ENCODE measurements around the gene DHX40.
"Not testable (repeated sequence)": the region's sequence is repeated elsewhere in the genome, so short reads cannot be mapped to it uniquely, and the experiment has no call there.

DHX40 gene

GRCh38 chr17:59561042-59561441, 4.4 kb upstream of the DHX40 start:
- no peak for DNase-seq

GRCh38 chr17:59565959-59566324, 532 bp downstream of the DHX40 start:
- DNase-seq: no peak

GRCh38 chr17:59569151-59569550, 3.7 kb downstream of the DHX40 start:
- DNase-seq: not testable (repeated sequence)

- no peak for DNase-seq
Observed at GRCh38 chr17:59572301-59572924, 7.0 kb downstream of the DHX40 start.

DNA sequence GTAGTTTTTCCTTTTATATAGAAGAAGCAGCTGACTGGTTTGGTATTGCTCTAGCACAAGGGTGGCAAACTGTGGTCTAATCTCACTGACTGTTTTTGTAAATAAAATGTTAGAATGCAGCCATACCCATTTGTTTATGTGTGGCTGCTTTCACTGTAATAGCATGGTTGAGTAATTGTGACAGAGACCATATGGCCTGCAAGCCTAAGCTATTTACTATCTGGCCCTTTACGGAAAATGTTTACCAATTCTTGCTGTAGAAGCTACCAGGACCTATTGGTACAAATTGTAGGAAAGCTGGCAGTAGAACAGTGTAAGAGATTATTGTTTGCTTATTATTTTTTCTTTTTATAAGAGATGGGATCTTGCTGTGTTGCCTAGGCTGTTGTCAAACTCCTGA, 18.8 kb downstream of the DHX40 start:
- DNase-seq: not testable (repeated sequence)

- no peak for DNase-seq
Observed at GRCh38 chr17:59600169-59600568, 34.8 kb downstream of the DHX40 start.

DNA sequence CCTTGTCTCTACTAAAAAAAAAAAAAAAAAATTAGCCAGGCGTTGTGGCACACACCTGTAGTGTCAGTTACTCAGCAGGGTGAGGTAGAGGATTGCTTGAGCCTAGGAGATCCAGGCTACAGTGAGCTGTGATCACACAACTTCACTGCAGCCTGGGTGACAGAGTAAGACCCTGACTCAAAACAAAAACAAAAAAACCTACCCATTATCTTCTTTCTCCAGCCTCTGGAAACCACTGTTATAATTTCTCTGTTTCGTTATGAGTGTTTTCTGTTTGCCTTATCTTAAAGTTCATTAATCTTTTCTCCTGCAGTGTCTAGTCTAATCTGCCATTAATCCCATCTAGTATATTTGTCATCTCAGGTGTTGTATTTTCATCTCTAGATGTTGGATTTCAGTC, 35.7 kb downstream of the DHX40 start:
- no peak for DNase-seq

DNA sequence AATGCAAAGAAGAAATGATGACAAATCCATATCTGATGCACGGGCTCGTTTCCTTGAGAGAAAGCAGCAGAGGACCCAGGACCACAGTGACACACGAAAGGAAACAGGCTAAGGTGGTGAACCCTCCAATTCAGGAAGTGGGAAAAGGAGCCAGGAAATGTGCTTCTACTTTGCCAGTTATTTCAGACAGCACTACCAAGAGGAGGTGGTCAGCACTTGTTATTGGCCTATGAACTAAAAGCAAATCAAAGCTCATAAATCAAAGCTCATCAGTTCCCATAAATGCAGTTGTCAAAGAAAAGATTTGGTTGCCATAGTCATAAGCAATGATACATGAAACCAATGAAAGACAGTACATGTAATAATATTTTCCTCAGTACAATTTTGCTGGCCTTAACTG, 41.7 kb downstream of the DHX40 start:
- DNase-seq: no peak

GRCh38 chr17:59607817-59608403, 42.5 kb downstream of the DHX40 start:
- no peak for DNase-seq

DNA sequence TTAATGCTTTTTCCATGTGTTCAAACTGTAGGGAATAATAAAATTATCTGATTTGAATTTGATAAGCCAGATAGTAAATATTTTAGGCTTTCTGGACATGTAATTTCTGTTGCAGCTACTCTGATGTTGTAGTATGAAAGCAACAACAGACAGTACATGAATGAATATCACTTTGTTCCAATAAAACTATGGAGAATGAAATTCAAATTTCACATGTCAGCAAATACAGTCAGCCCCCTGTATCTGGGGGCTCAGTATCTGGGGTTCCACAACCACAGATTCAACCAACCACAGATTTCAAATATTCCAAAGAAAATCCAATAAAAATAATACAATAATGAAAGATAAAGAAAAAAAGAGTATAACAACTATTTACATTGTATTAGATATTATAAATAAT, 46.1 kb downstream of the DHX40 start:
- DNase-seq: no peak

GRCh38 chr17:59616253-59616920, 51.0 kb downstream of the DHX40 start:
- no peak for DNase-seq

GRCh38 chr17:59617156-59617732, 51.8 kb downstream of the DHX40 start:
- no peak for DNase-seq

GRCh38 chr17:59619035-59619297, 53.6 kb downstream of the DHX40 start:
- no peak for DNase-seq

GRCh38 chr17:59619298-59620063, 54.1 kb downstream of the DHX40 start, which contains the start of gene CLTC:
TSS of gene CLTC (plus strand) at chr17:59619895. CDS start at chr17:59620132, 237 bp downstream.
- peak; percentile 40 for DNase-seq

- DNase-seq: no peak
Observed at GRCh38 chr17:59620064-59620359, 54.6 kb downstream of the DHX40 start.

DNA sequence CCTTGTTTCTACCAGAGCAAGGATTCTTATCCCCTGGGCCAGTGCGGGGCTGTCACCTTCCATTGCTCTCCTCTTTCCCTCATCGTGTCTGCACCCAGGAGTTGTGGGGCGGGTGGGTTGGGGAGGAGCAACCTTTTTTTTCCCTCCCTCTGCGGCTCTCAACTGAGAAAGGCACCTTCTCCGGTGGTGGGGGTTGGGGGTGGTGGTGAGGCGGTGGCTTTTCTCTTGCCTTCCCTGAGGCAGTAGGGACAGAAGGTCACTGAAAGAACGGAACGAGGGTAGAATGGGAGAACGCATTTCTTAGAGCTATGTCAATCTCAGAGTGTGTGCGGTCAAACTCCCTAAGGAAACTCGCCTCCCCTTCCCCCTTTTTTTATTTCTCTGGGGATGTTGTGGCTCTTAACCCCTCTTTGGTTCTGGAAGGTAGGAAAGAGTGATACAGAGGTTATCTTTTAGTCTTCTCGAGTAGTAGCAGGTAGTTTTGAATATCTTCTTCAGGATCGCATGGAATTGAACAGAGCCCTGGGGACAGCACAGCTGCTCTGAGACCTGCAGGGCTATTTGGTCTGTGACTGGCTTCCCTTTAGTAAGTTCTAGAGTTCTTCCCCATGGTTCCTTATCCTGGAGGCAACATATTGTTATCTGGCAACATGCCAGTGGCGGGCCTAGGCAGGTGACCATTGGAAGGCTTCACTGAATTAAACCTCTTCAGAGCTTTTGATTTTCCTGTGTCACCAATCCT, 55.3 kb downstream of the DHX40 start:
- DNase-seq: no peak

DNA sequence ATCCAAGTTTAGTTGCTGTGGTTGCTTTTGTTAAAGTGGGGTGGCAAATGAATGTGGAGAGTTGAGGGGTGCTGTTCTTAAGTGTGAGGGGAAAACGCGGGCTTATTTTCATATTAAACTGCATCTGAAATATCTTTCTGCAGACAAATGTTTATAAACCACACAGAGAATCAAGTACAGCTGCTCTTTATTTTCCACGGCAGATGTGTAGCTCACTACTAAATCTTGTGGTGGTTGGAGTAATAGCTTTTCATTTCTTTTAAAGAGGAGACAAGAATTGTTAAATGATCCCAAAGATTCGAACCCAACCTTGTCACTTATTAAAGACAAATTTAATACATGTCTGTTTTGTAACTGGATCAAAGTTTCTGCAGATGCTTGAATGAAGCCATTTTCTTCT, 56.4 kb downstream of the DHX40 start:
- DNase-seq: no peak

GRCh38 chr17:59623151-59623550, 57.7 kb downstream of the DHX40 start:
- DNase-seq: no peak

DNA sequence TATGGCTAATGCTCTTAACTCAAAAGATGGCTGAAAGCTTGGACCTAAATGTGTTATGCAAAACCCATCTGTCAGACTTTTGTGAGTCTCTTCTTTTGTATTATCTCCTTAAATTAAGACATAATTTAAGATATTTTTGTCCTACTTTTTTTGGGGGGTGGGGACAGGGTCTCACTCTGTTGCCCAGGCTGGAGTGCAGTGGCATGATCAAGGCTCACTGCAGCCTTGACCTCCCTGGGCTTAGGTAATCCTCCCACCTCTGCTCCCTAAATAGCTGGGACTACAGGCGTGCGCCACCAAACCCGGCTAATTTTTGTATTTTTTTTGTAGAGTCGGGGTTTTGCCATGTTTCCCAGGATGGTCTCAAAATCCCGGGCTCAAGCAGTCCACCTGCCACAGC, 61.3 kb downstream of the DHX40 start:
- DNase-seq: no peak

DNA sequence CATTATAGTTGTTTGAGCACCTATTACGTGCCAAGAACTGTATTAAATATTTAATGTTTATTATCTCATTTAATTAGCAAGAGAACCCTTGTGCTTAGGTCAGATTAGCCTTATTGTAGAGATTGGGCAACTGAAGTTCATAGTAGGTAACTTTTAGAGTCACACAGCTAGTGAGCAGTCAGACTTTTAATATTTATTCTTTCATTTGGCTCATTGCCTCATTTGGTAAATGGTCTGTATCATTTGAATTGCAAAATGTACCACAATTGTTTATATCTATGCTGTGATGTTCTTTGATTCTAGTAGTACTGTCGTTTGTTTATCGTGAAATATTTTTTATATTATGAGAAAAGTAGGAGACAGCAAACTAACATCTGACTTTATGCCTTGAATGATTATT, 61.9 kb downstream of the DHX40 start:
- DNase-seq: no peak

- DNase-seq: no peak
Observed at GRCh38 chr17:59627770-59628171, 62.4 kb downstream of the DHX40 start.

DNA sequence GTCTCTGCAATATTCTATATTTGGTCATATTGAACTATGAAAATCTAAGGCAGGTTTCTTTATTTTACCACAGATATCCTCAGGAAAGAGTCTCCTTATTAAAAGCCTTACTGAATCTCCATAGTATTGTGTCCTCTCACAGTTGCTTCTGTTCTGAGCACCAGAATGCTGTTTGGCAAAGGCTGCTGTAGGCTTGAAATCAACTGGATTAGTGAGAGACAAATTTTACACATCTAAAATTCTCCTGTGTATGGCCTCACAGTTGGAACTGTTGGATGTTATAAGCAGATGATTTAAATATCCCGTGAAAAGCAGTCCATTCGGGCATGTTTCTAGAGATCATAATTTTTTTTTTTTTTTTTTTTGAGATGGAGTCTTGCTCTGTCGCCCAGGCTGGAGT, 63.8 kb downstream of the DHX40 start:
- no peak for DNase-seq

DNA sequence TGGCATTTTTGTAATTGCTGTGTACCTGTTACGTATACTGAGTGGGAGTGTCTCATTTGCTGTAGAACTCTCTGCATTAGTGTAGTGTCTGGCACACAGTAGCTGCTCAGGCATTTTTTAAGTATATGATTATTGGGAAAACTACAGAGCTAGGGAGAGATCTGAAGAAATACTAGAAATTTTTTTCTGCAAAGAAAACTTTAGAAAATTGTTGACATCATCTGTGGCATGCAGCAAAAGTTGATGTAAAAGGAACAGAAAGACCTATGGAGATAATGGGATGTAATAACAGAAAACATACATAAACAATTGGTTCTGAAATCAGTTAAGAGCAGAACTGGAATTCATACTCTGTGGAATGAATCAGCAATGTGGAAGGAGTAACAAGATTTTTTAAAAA, 65.9 kb downstream of the DHX40 start:
- DNase-seq: no peak

Data from cortex of kidney (tissue), 1 donor.